Mucosa of descending colon (tissue), 3 donors: Measurements from ENCODE around the gene NOL7. TPM values are rescaled to one million over a fixed set of nuclear protein-coding genes. Genes with fewer than 3 reads are reported as not detected.

Experiments used
- ATAC-seq: fragments of 200-7000 bp; cut with Tn5 transposase; one replicate; pipeline ENCODE4 v1.9.1; 2020; ENCODE audit warnings: mild to moderate bottlenecking, moderate library complexity
- DNase-seq, 3 donors: peaks; one replicate each; pipeline ENCODE4 v3.0.0-alpha.2; 2020
- H3K36me3 ChIP-seq: fragments of 200-600 bp; one replicate; pipeline ENCODE4 v1.8.0; 2021; ENCODE audit warnings: low read depth, mild to moderate bottlenecking
- H3K4me1 ChIP-seq: fragments of 200-600 bp; one replicate; pipeline ENCODE4 v1.8.0; 2021; ENCODE audit warnings: low read depth, mild to moderate bottlenecking
- H3K4me3 ChIP-seq: fragments of 200-600 bp; one replicate; pipeline ENCODE4 v1.8.0; 2021; ENCODE audit warnings: mild to moderate bottlenecking
- H3K9me3 ChIP-seq: fragments of 200-600 bp; one replicate; pipeline ENCODE4 v1.8.0; 2021; ENCODE audit warnings: mild to moderate bottlenecking
- CTCF ChIP-seq: fragments of 200-600 bp; IDR thresholded peaks from one replicate; pipeline ENCODE4 v1.8.0; 2022; ENCODE audit warnings: antibody characterized with exemption, mild to moderate bottlenecking
- intact Hi-C, 2 donors: fragments of 100-400 bp; cut with DNase I in 1 of 2; cut with micrococcal nuclease in 1 of 2; formaldehyde crosslinking; loops; one replicate each; pipeline versions ENCODE4 v1.11.0 to v1.11.1; 2022; cut with DNase I, micrococcal nuclease
- total RNA-seq, 3 donors: library from RNA; stranded (reverse); fragmentation: NEBNext Ultra II Directional in 2 of 3; extraction: Animal tissue kit (Norgen Biotek cat#: 25700) in 2 of 3; gene quantifications; one replicate each; pipeline versions ENCODE4 v1.2.1 to v1.2.4, GENCODE V29; 2021 to 2023
- donor health status: DM: no; HTN: no; CAD: no; lungs with moderate emphysema.
- donor health status: DM: no; HTN: no; CAD: no.
- donor health status: DM: no; HTN: yes; CAD: no.

Gene NOL7
- total RNA-seq, 3 donors from 2014 or later: 47.4 to 53.9 (median 49.0) TPM

- Histone ChIP-seq H3K4me3 (no peak overlapping the region), H3K36me3 (no peaks in the 10 kb centered on the region), H3K9me3 (no peaks in the 10 kb centered on the region), H3K4me1 (peaks cover 17% of the 10 kb centered on the region)
- no peak for DNase-seq
- no peak for ATAC-seq
- TF ChIP-seq CTCF: no peak
- intact Hi-C loops: no loop called here
These were observed 3.4 kb upstream of the NOL7 start for GRCh38 chr6:13611715-13612114.

DNA sequence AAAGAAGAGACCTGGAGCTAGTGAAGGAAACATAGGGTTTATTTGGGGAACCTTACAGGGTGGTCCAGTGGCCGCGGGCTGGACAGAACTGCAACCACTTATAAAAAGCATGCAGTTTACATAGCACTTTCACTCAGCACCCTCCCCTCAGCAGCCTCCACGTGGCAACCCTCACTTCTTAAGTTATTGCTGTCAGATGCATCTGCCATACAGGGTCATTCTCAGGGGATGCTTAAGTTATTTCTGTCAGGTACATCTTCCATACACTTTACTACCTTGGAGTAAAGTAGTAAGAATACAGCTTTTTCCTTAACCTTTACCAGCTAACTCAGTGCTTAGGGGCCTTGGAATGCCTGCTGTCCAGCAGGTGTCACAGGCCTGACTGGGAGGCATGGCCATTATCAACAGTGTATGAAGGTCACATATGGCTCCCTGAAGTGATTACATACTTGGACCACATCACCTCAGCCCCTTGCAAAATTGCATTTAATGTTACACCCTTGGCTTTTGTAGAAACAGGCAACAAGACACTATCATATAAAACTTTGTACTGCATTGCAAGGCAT is 2.0 kb upstream of the NOL7 start:
- Histone ChIP-seq H3K36me3 (no peaks in the 10 kb centered on the region), H3K4me1 (peaks cover 19% of the 10 kb centered on the region), H3K4me3 (no peak overlapping the region), H3K9me3 (no peaks in the 10 kb centered on the region)
- intact Hi-C loops: no loop called here
- no peak for TF ChIP-seq CTCF
- no peak for ATAC-seq
- DNase-seq: no peak

- intact Hi-C loops: no loop called here
These were observed 809 bp upstream of the NOL7 start for GRCh38 chr6:13614126-13614925.

GRCh38 chr6:13615792-13616120 is 621 bp downstream of the NOL7 start:
- ATAC-seq: peak; percentile 60
- Histone ChIP-seq H3K9me3 (no peaks in the 10 kb centered on the region), H3K36me3 (no peaks in the 10 kb centered on the region), H3K4me3 (peak overlapping the region; percentile 74), H3K4me1 (peaks cover 19% of the 10 kb centered on the region)
- intact Hi-C loops: no loop called here
- peak; percentile 75 to 79 (median 76) for DNase-seq
- no peak for TF ChIP-seq CTCF

More at GRCh38 chr6:13614126-13614925, 809 bp upstream of the NOL7 start:
- Histone ChIP-seq H3K4me3 (peak overlapping the region; percentile 74), H3K4me1 (peaks cover 19% of the 10 kb centered on the region), H3K36me3 (no peaks in the 10 kb centered on the region), H3K9me3 (no peaks in the 10 kb centered on the region)
- ATAC-seq (peak; percentile 67), DNase-seq (peak; percentile 63 to 76 (median 75))
- TF ChIP-seq CTCF: no peak

DNA sequence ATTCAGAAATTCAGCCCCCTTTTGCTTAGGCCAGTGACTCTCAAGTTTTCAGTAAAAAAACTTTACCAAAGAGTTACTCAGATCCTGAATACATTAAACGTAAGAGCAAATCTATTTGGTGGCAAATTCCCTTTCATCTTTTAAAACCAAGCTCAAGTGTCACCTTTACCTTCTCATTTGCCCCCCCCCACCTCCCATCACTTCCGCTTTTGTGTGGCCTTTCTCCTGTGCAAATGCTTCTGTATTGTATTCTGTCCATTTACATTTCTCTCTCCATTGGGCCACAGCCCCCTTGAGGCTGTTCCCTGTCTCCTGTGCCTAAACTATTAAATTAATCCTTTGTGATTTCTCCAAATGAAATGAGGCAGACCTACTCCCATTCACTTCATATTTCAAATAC is 1.9 kb downstream of the NOL7 start:
- intact Hi-C loops: no loop called here
- H3K9me3 ChIP-seq: no peaks in the 10 kb centered on the region
- H3K4me1 ChIP-seq: peaks cover 19% of the 10 kb centered on the region
- TF ChIP-seq CTCF: no peak
- peaks cover under 1% of the 10 kb centered on the region for H3K36me3 ChIP-seq
- ATAC-seq: no peak
- no peak overlapping the region for H3K4me3 ChIP-seq
- no peak for DNase-seq
